Dendritic cell treated with granulocyte-macrophage colony-stimulating factor and Interleukin-4, amounts not matched to agents 40 ng/mL and 50 ng/mL, for 4 days (primary cell): ENCODE data around the gene DMD.

Experiments used
- H3K27ac Mint-ChIP-seq: one replicate; pipeline ENCODE4 v1.8.0; 2022; ENCODE audit warnings: mild to moderate bottlenecking, mixed read lengths
- H3K27me3 Mint-ChIP-seq: one replicate; pipeline ENCODE4 v1.8.0; 2022; ENCODE audit warnings: mild to moderate bottlenecking, mixed read lengths
- H3K36me3 Mint-ChIP-seq: one replicate; pipeline ENCODE4 v1.8.0; 2022; ENCODE audit warnings: low read depth, mixed read lengths
- H3K4me1 Mint-ChIP-seq: one replicate; pipeline ENCODE4 v1.8.0; 2022; ENCODE audit warnings: low read depth, mixed read lengths
- H3K4me3 Mint-ChIP-seq: one replicate; pipeline ENCODE4 v1.8.0; 2022; ENCODE audit warnings: mild to moderate bottlenecking, moderate library complexity, mixed read lengths
- H3K9me3 Mint-ChIP-seq: one replicate; pipeline ENCODE4 v1.8.0; 2022; ENCODE audit warnings: mixed read lengths
- intact Hi-C: fragments of 100-400 bp; cut with micrococcal nuclease; formaldehyde crosslinking; loops from one replicate; pipeline ENCODE4 v1.15.0; 2022

The DMD gene

GRCh38 chrX:31301941-31302340, 1909.4 kb downstream of the DMD start:
- no peak overlapping the region for H3K4me3 Mint-ChIP-seq
- intact Hi-C loops, result no loop called here
- peaks cover 6% of the 10 kb centered on the region for H3K27me3 Mint-ChIP-seq
- no peaks in the 10 kb centered on the region for H3K36me3 Mint-ChIP-seq
- no peaks in the 10 kb centered on the region for H3K9me3 Mint-ChIP-seq
- no peak overlapping the region for H3K27ac Mint-ChIP-seq
- no peaks in the 10 kb centered on the region for H3K4me1 Mint-ChIP-seq

- H3K36me3 Mint-ChIP-seq, result no peaks in the 10 kb centered on the region
- no peaks in the 10 kb centered on the region for H3K9me3 Mint-ChIP-seq
- H3K4me3 Mint-ChIP-seq, result no peak overlapping the region
- intact Hi-C loops, result no loop called here
- H3K27ac Mint-ChIP-seq, result no peak overlapping the region
- peaks cover 6% of the 10 kb centered on the region for H3K27me3 Mint-ChIP-seq
- H3K4me1 Mint-ChIP-seq, result no peaks in the 10 kb centered on the region
Measured at GRCh38 chrX:31301203-31301602, 1910.1 kb downstream of the DMD start.

- Mint-ChIP-seq H3K27me3 (peaks cover 3% of the 10 kb centered on the region), H3K4me3 (no peak overlapping the region), H3K9me3 (no peaks in the 10 kb centered on the region), H3K36me3 (no peaks in the 10 kb centered on the region), H3K27ac (no peak overlapping the region), H3K4me1 (no peaks in the 10 kb centered on the region)
- intact Hi-C loops, result no loop called here
Measured at GRCh38 chrX:31298916-31299315, 1912.4 kb downstream of the DMD start.

GRCh38 chrX:31297881-31298280, 1913.5 kb downstream of the DMD start:
- Mint-ChIP-seq H3K9me3 (no peaks in the 10 kb centered on the region), H3K4me3 (no peak overlapping the region), H3K27ac (no peak overlapping the region), H3K4me1 (no peaks in the 10 kb centered on the region), H3K36me3 (no peaks in the 10 kb centered on the region), H3K27me3 (peaks cover 1% of the 10 kb centered on the region)
- intact Hi-C loops, result no loop called here

- Mint-ChIP-seq H3K4me3 (no peak overlapping the region), H3K27me3 (no peaks in the 10 kb centered on the region), H3K9me3 (no peaks in the 10 kb centered on the region), H3K36me3 (no peaks in the 10 kb centered on the region), H3K4me1 (no peaks in the 10 kb centered on the region), H3K27ac (no peak overlapping the region)
- intact Hi-C loops, result no loop called here
Measured at GRCh38 chrX:31294475-31294874, 1916.9 kb downstream of the DMD start.

- no peaks in the 10 kb centered on the region for H3K27me3 Mint-ChIP-seq
- no peaks in the 10 kb centered on the region for H3K36me3 Mint-ChIP-seq
- no peak overlapping the region for H3K27ac Mint-ChIP-seq
- no peak overlapping the region for H3K4me3 Mint-ChIP-seq
- no peaks in the 10 kb centered on the region for H3K9me3 Mint-ChIP-seq
- H3K4me1 Mint-ChIP-seq, result no peaks in the 10 kb centered on the region
- intact Hi-C loops, result no loop called here
Measured at GRCh38 chrX:31293409-31293808, 1917.9 kb downstream of the DMD start.

- Mint-ChIP-seq H3K9me3 (no peaks in the 10 kb centered on the region), H3K27ac (no peak overlapping the region), H3K4me1 (no peaks in the 10 kb centered on the region), H3K27me3 (no peaks in the 10 kb centered on the region), H3K36me3 (no peaks in the 10 kb centered on the region), H3K4me3 (no peak overlapping the region)
- intact Hi-C loops, result no loop called here
Measured at GRCh38 chrX:31291131-31291530, 1920.2 kb downstream of the DMD start.

GRCh38 chrX:31287861-31288260, 1923.5 kb downstream of the DMD start:
- H3K27me3 Mint-ChIP-seq, result no peaks in the 10 kb centered on the region
- intact Hi-C loops, result no loop called here
- no peak overlapping the region for H3K4me3 Mint-ChIP-seq
- H3K27ac Mint-ChIP-seq, result no peak overlapping the region
- H3K9me3 Mint-ChIP-seq, result no peaks in the 10 kb centered on the region
- H3K36me3 Mint-ChIP-seq, result no peaks in the 10 kb centered on the region
- H3K4me1 Mint-ChIP-seq, result no peaks in the 10 kb centered on the region

- Mint-ChIP-seq H3K4me1 (no peaks in the 10 kb centered on the region), H3K27ac (no peak overlapping the region), H3K27me3 (no peaks in the 10 kb centered on the region), H3K9me3 (no peaks in the 10 kb centered on the region), H3K36me3 (no peaks in the 10 kb centered on the region), H3K4me3 (no peak overlapping the region)
- intact Hi-C loops, result no loop called here
Measured at GRCh38 chrX:31280580-31280979, 1930.8 kb downstream of the DMD start.

GRCh38 chrX:31279359-31279758, 1932.0 kb downstream of the DMD start:
- H3K4me1 Mint-ChIP-seq, result no peaks in the 10 kb centered on the region
- no peaks in the 10 kb centered on the region for H3K9me3 Mint-ChIP-seq
- intact Hi-C loops, result no loop called here
- no peak overlapping the region for H3K4me3 Mint-ChIP-seq
- H3K27me3 Mint-ChIP-seq, result no peaks in the 10 kb centered on the region
- H3K27ac Mint-ChIP-seq, result no peak overlapping the region
- H3K36me3 Mint-ChIP-seq, result no peaks in the 10 kb centered on the region

- no peaks in the 10 kb centered on the region for H3K36me3 Mint-ChIP-seq
- intact Hi-C loops, result no loop called here
- H3K27ac Mint-ChIP-seq, result no peak overlapping the region
- no peaks in the 10 kb centered on the region for H3K4me1 Mint-ChIP-seq
- no peak overlapping the region for H3K4me3 Mint-ChIP-seq
- H3K27me3 Mint-ChIP-seq, result peaks cover 14% of the 10 kb centered on the region
- H3K9me3 Mint-ChIP-seq, result no peaks in the 10 kb centered on the region
Measured at GRCh38 chrX:31272472-31272775, 1938.9 kb downstream of the DMD start.

- Mint-ChIP-seq H3K4me3 (no peak overlapping the region), H3K9me3 (no peaks in the 10 kb centered on the region), H3K4me1 (no peaks in the 10 kb centered on the region), H3K27ac (no peak overlapping the region), H3K36me3 (no peaks in the 10 kb centered on the region), H3K27me3 (peaks cover 15% of the 10 kb centered on the region)
- intact Hi-C loops, result no loop called here
Measured at GRCh38 chrX:31271615-31272471, 1939.5 kb downstream of the DMD start.

- no peaks in the 10 kb centered on the region for H3K36me3 Mint-ChIP-seq
- no peak overlapping the region for H3K4me3 Mint-ChIP-seq
- intact Hi-C loops, result no loop called here
- no peaks in the 10 kb centered on the region for H3K9me3 Mint-ChIP-seq
- H3K27ac Mint-ChIP-seq, result no peak overlapping the region
- H3K4me1 Mint-ChIP-seq, result no peaks in the 10 kb centered on the region
- H3K27me3 Mint-ChIP-seq, result peaks cover 30% of the 10 kb centered on the region
Measured at GRCh38 chrX:31269914-31270313, 1941.4 kb downstream of the DMD start.

- no peaks in the 10 kb centered on the region for H3K9me3 Mint-ChIP-seq
- no peaks in the 10 kb centered on the region for H3K36me3 Mint-ChIP-seq
- H3K4me3 Mint-ChIP-seq, result no peak overlapping the region
- intact Hi-C loops, result no loop called here
- no peak overlapping the region for H3K27ac Mint-ChIP-seq
- peaks cover 34% of the 10 kb centered on the region for H3K27me3 Mint-ChIP-seq
- no peaks in the 10 kb centered on the region for H3K4me1 Mint-ChIP-seq
Measured at GRCh38 chrX:31268359-31268758, 1943.0 kb downstream of the DMD start.
